ENCODE measurements around the gene CTAGE1.

The CTAGE1 gene

DNA sequence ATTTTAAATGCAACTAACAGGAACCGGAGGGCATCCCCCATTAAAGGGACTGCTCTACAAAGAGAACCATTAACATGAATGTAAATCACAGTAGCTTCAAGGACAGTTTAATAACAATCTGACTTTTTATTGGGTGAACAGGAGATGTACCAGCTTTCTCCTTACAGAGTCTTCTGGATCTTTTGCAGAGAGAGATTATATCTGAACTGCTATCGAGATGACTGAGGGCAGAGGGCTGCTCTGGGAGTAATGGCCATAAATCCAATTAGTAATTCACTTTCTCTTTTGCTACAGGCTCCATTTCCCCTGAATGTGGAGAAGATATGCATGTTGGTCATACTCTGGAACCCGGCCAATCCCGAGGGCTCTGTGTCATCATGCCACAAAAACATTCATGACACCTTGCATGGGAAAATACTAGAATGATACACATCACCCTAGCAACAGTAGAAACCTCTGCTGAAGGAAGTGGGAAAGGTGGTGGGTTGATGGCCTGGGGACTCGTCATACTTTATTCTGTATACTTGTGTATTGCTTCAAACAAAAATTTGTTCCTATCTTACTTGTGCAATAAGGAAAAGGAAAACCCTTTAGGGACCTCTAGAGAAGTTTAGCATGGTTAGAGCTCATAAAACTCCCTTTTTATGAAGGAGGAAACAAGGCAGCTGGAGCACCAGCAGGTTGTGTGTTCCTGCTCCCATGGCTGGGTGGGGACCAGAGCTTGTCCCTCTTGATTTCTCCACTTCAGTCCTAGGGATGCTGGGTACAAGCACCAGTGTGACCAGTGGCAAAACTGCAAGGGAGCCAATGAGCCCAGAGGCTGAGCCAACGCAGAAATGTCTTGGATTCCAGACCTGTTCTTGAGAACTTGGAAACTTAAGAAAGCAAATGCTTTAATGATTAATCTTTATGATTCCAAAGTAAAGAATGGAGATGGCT is 26.0 kb downstream of the CTAGE1 start:
- DNase-seq: peak; percentile 95

DNA sequence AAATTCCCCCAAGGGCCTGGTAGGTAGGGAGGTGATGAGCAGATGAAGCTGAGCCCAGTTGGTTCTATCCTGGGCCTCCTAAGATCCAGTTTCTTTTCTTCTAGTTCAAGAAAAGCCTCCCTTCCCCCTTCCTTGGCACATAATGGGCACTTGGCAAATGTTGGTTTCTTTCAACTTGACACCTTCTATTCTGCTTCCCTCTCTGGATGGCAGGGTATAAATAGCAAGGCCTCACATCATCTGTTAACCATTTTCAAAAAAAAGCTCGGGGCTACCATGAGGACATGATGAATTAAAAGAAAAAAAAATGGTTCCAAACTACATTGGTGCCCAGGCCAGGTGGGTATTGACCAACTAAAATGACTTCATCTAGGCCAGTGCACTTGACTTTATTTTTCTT is 29.9 kb downstream of the CTAGE1 start:
- no peak for DNase-seq

DNA sequence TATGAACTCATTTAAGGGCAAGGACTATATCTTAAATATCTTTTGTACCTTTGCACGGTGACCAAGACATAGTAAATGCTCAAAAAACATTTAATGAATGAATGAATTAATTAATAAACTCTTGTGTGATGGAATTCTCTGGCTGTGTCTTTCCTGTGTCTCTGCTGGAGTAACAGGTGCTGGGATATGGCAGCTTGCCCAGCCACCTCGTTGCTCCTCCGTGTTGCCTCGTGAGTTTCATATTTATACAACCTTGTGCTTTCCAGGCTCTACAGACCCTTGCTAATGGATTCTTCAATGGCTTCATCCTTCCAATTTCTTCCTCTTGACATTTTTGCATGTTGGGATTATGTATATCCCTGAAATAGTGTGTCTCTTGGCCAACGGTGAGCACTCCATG is 30.4 kb downstream of the CTAGE1 start:
- no peak for DNase-seq

DNA sequence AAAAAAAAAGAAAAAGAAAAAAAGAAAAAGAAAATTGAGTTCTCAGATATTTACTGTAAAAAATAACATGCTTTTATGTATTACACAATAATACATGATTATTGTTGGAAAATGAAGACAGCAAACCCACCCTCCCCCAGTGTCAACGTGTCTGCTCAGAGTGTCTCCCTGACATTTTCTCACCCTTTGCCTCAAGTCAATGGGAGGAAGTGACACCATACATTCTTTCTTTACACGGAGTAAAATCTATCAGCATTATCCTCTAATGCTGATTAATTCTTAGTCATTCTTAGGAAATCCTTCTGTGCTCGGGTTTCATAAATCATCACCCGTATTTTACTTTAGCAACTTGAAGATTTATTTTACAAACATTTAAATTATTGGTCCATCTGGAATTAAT is 32.0 kb downstream of the CTAGE1 start:
- peak; percentile 95 for DNase-seq

DNA sequence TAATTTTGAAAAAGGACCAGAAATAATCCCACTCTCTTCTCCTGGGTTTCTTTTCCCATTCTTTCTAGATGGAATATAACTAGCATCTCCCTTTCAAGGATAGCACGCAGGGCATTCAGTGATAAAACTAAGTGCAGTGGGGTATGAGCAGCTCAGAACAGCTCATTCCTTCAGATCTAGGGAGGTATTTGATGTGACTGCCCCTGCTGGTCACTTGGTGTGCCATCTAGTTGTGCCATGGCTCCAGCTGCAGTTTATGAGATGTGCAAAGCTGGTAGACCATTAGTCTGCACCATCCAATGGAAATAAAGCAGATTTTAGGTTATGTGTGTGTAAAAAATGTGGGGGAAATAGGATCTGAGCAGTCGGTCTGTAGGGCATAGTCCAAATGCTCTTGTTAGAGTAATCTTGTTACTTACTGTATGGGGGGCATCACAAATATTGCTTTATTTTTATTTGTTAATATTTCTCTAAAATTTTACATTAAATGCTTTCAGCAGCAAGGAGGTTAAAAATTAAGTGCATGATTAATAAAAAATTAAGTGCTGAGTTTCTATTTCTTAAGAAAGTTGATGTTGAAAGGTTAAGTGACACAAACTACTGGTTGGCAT is 38.9 kb downstream of the CTAGE1 start:
- peak; percentile 52 for DNase-seq

DNA sequence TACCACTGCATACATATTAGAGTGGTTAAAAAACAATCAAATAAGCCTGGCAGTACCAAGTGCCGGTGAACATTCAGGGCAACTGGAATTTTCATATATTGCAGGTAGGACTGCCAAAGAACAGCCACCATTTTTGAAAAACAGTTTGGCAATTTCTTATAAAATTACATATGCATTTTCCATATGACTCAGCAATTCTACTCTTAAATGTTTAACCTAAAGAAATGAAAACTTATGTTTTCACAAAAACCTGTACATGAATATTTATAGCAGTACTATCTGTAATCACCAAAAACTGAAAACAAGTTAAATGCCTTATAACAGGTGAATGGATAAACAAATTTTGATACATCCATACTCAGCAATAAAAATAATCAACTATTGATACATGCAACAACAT is 39.9 kb downstream of the CTAGE1 start:
- no peak for DNase-seq

DNA sequence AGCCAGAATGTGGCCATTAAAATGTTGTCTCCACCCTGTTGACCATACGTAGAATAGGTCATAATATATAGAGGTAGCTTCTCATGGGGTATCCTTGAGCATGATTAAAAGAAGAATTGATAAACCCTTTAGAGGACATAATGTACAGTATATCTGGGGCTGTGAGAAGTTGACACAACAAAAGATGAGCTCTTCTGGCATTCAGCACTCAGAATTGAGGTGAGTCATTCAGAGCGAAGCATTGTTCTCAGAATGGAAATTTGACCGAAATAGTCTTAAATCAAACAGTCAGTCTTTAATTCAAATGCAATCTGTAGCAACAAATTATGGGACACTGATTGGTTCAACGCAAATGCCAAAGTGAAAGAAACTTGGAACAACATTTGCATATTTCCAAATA is 47.3 kb downstream of the CTAGE1 start:
- DNase-seq: no peak

GRCh38 chr18:22368021-22368420 is 49.7 kb downstream of the CTAGE1 start:
- no peak for DNase-seq

- peak; percentile 71 for DNase-seq
These were observed 50.4 kb downstream of the CTAGE1 start for GRCh38 chr18:22367303-22367702.

- no peak for DNase-seq
These were observed 53.8 kb downstream of the CTAGE1 start for GRCh38 chr18:22363867-22364463.

Data from fibroblast of skin of back (primary cell).